Upper lobe of left lung (tissue), 6 donors: ENCODE data around the gene POLE. TPM values are rescaled to one million over a fixed set of nuclear protein-coding genes. Genes with fewer than 3 reads are reported as not detected.
A peak's percentile ranks its signal among the peaks of the same experiment; 100 is the strongest.

Experiments
- ATAC-seq, 2 donors: fragments of 200-7000 bp; cut with Tn5 transposase; one replicate each; pipeline ENCODE4 v1.9.1; 2022; ENCODE audit warnings: mild to moderate bottlenecking in 2 of 2, moderate library complexity in 2 of 2; ENCODE audit not compliant: low FRiP score in 2 of 2
- DNase-seq, 2 donors: peaks; one replicate each; pipeline ENCODE4 v3.0.0-alpha.2; 2019 to 2020
- H3K27ac ChIP-seq, 4 donors: fragments of 200-600 bp; sonication (generic); one replicate each; pipeline ENCODE4 v1.5.1; 2016 to 2019
- H3K27me3 ChIP-seq, 4 donors: fragments of 200-600 bp; sonication (generic); one replicate each; pipeline ENCODE4 v1.5.1; 2017 to 2019
- H3K36me3 ChIP-seq, 4 donors: fragments of 200-600 bp; sonication (generic); one replicate each; pipeline ENCODE4 v1.5.1; 2016 to 2019
- H3K4me1 ChIP-seq, 4 donors: fragments of 200-600 bp; sonication (generic); one replicate each; pipeline ENCODE4 v1.5.1; 2018 to 2019
- H3K4me3 ChIP-seq, 4 donors: fragments of 200-600 bp; sonication (generic); one replicate each; pipeline ENCODE4 v1.5.1; 2017 to 2019; ENCODE audit warnings: mild to moderate bottlenecking in 2 of 4, moderate library complexity in 1 of 4
- H3K9me3 ChIP-seq, 4 donors: fragments of 200-600 bp; sonication (generic); one replicate each; pipeline ENCODE4 v1.5.1; 2018 to 2019
- EP300 ChIP-seq, 4 donors: sonication (generic); formaldehyde crosslinking; IDR thresholded peaks; one replicate each; pipeline ENCODE4 v1.5.1; 2017; ENCODE audit warnings: antibody characterized with exemption in 4 of 4, control low read depth in 2 of 4
- POLR2A ChIP-seq, 4 donors: fragments of 450-650 bp; IDR thresholded peaks; one replicate each; pipeline ENCODE4 v1.5.1; 2016 to 2017; ENCODE audit warnings: antibody characterized with exemption in 4 of 4, mild to moderate bottlenecking in 2 of 4
- POLR2AphosphoS5 ChIP-seq, 2 donors: sonication (generic); formaldehyde crosslinking; IDR thresholded peaks; one replicate each; pipeline ENCODE4 v1.5.1; 2017; ENCODE audit warnings: antibody characterized with exemption in 2 of 2
- WGBS, 2 donors: methylation state at CpG; one replicate each; pipeline ENCODE4 v1.1.5; 2017 to 2018; 5-methylcytosine and 5-hydroxymethylcytosine counted together
- total RNA-seq, 6 donors: library from RNA; depleted of rRNA in 4 of 6; stranded (reverse); fragments of >200 nt in 4 of 6; gene quantifications; one replicate each; pipeline versions ENCODE4 v1.1.0 to v1.2.1, GENCODE V29; 2016 to 2021
- TF ChIP-seq, protein P1 (sequence below), 6 experiments: fragments of 450-650 bp in 4 of 6; fragments of 200-600 bp in 2 of 6; sonication (generic) in 2 of 6; IDR thresholded peaks; one replicate each; pipeline ENCODE4 v1.5.1; 2016 to 2019; ENCODE audit warnings: antibody characterized with exemption in 6 of 6
- donor health status: DM: no; HTN: no; CAD: no; lungs with moderate emphysema.
- donor health status: DM: no; HTN: yes; CAD: no; lungs with severe emphysema.

The POLE gene
- total RNA-seq, 6 donors from 2014 or later: 16.6 to 228 (median 26.2) TPM

- Histone ChIP-seq H3K27me3 (no peaks in the 10 kb centered on the region), H3K4me3 (no peak overlapping the region), H3K9me3 (no peaks in the 10 kb centered on the region), H3K27ac (no peak overlapping the region), H3K36me3 (peaks cover 0 to 74% (median 53%) of the 10 kb centered on the region in 4 donors), H3K4me1 (no peaks in the 10 kb centered on the region)
- ATAC-seq (no peak), DNase-seq (no peak)
- no peak for TF ChIP-seq POLR2A (IDR thresholded peaks at IDR 0.05)
- TF ChIP-seq, protein P1, sequence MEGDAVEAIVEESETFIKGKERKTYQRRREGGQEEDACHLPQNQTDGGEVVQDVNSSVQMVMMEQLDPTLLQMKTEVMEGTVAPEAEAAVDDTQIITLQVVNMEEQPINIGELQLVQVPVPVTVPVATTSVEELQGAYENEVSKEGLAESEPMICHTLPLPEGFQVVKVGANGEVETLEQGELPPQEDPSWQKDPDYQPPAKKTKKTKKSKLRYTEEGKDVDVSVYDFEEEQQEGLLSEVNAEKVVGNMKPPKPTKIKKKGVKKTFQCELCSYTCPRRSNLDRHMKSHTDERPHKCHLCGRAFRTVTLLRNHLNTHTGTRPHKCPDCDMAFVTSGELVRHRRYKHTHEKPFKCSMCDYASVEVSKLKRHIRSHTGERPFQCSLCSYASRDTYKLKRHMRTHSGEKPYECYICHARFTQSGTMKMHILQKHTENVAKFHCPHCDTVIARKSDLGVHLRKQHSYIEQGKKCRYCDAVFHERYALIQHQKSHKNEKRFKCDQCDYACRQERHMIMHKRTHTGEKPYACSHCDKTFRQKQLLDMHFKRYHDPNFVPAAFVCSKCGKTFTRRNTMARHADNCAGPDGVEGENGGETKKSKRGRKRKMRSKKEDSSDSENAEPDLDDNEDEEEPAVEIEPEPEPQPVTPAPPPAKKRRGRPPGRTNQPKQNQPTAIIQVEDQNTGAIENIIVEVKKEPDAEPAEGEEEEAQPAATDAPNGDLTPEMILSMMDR (IDR thresholded peaks at IDR 0.05): no peak
- TF ChIP-seq POLR2AphosphoS5 (IDR thresholded peaks at IDR 0.05): no peak
- TF ChIP-seq EP300 (IDR thresholded peaks at IDR 0.05): no peak
- WGBS, 2 donors: 84 to 91% methylated on average over 8 to 9 of the region's 9 CpGs
Observed at GRCh38 chr12:132651444-132652100, 35.6 kb downstream of the POLE start.

DNA sequence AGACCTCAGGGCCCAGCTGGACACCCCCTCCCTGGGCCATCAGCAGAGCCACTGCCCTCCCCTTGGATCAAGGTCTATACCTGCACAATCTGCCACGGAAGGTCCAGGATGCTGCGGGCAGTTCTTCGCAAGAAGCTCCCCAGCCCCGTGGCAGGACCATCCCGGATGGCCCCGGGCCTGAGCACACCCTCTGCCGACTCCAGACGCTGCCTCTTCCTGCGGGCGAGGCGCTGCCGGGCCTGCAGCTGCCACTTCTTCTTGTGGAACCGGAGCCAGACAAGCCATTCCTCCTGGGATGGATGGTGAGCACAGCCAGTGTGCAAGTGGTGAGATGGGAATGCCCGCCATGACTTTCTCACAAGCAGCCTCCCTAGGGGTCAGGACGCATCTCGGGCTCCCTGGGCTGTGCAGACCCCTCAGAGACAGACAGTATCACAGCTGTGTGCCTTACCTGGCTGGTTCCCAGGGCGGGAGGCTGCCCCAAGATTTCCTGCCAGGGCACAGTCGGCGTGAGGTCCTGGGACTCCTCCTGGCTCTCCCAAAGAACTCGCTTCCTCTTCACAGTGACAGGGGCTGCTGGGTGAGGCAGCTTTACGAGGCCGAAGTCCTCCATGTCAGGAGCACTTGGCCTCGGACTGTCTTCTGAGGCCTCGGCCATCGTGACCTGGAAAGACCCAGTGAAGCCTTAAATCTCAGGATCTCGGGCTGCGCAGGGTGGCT lies 37.8 kb downstream of the POLE start:
- Histone ChIP-seq H3K9me3 (no peaks in the 10 kb centered on the region), H3K27me3 (no peaks in the 10 kb centered on the region), H3K4me3 (no peak overlapping the region), H3K4me1 (no peaks in the 10 kb centered on the region), H3K27ac (no peak overlapping the region), H3K36me3 (peaks cover 0 to 62% (median 46%) of the 10 kb centered on the region in 4 donors)
- ATAC-seq: peak in 1 of 2 donors; percentile 21
- TF ChIP-seq POLR2A (IDR thresholded peaks at IDR 0.05) (no peak), POLR2AphosphoS5 (IDR thresholded peaks at IDR 0.05) (no peak), EP300 (IDR thresholded peaks at IDR 0.05) (no peak)
- TF ChIP-seq, protein P1 (IDR thresholded peaks at IDR 0.05): no peak
- DNase-seq: no peak
- 94 to 95% methylated on average over 20 to 22 of the region's 27 CpGs for WGBS, 2 donors

- ATAC-seq (no peak), DNase-seq (no peak)
- no peaks in the 10 kb centered on the region for H3K9me3 ChIP-seq
- H3K27ac ChIP-seq: no peak overlapping the region
- TF ChIP-seq EP300 (IDR thresholded peaks at IDR 0.05) (no peak), POLR2A (IDR thresholded peaks at IDR 0.05) (no peak), POLR2AphosphoS5 (IDR thresholded peaks at IDR 0.05) (no peak)
- TF ChIP-seq, protein P1 (IDR thresholded peaks at IDR 0.05): no peak
- peaks cover 0 to 58% (median 42%) of the 10 kb centered on the region in 4 donors for H3K36me3 ChIP-seq
- H3K4me3 ChIP-seq: no peak overlapping the region
- H3K27me3 ChIP-seq: no peaks in the 10 kb centered on the region
- 96 to 97% methylated on average over 19 to 20 of the region's 24 CpGs for WGBS, 2 donors
- no peaks in the 10 kb centered on the region for H3K4me1 ChIP-seq
Observed at GRCh38 chr12:132648616-132649225, 38.4 kb downstream of the POLE start.

DNA sequence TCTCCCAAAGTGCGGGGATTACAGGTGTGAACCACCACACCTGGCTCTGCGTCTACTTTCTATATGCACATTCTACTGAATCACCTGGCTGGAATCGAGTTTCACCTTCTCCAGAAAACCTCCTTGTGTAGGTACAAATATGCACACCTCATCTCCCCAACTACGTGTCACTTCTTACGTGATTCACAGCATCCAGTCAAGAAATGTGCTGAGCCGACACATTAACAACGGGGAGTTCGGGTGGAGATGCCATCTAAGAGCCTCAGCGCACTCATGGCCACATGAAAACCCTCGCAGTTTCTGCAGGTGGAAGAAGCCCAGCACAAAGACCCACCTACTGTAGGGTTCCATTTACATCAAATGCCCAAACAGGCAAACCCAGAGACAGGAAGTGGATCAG lies 39.3 kb downstream of the POLE start:
- TF ChIP-seq EP300 (IDR thresholded peaks at IDR 0.05): no peak
- TF ChIP-seq, protein P1 (IDR thresholded peaks at IDR 0.05): no peak
- TF ChIP-seq POLR2A (IDR thresholded peaks at IDR 0.05): no peak
- no peak for TF ChIP-seq POLR2AphosphoS5 (IDR thresholded peaks at IDR 0.05)
- no peaks in the 10 kb centered on the region for H3K9me3 ChIP-seq
- 95% methylated on average over 10 of the region's 10 CpGs for WGBS, 2 donors
- H3K27ac ChIP-seq: no peak overlapping the region
- ATAC-seq (no peak), DNase-seq (no peak)
- H3K4me3 ChIP-seq: no peak overlapping the region
- peaks cover 0 to 58% (median 47%) of the 10 kb centered on the region in 4 donors for H3K36me3 ChIP-seq
- H3K27me3 ChIP-seq: no peaks in the 10 kb centered on the region
- no peaks in the 10 kb centered on the region for H3K4me1 ChIP-seq
